Superior temporal gyrus (tissue), 1 donor: ENCODE results near the gene RAP1GAP2.

Experiments
- DNase-seq: peaks from one replicate; pipeline ENCODE4 v3.0.0-alpha.2; 2016; ENCODE audit errors: extremely low spot score

Gene RAP1GAP2

DNA sequence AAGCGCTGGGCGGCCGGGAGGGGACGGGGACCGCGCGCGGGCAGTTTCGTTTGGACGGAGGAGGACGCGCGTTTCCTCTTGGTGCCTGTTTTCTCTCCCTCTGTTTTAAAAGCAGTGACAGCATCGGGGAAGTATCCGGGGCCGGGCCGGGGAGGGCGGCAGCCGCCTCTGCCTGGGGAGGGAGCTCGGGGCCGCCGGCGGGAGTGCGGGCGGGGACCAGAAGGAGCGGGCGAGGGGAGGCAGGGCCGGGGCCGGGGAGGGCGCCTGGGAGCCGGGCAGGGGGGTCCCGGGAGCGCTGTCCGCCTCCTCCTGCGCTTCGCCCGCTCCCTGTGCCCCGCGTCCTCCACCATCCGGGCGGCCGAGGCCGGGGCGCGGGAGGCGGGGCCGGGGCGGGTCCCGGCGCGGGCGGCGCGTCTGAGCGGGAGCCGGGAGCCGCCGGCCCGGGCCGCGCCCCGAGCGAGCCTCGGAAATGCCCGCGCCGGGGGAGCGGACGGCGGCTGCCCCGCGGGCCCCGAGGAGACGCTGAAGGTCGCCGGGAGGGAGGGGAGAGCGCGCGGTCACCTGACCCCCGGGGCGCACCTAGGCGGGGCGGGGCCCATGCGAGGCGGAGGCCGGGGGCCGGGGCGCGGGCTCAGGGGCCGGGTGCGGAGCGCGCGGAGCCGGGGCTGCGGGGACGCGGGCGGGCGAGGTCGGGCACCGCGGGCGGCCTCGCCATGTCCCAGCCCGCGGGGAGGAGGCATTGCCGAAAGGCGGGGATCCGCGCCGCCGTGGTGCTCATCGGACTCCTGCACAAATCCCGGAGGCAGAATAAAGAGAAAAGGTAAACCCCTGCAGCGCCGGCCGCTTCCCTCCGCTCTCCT is 57.3 kb downstream of the RAP1GAP2 start:
- DNase-seq = no peak

- no peak for DNase-seq
Observed at GRCh38 chr17:2854143-2855055, 58.2 kb downstream of the RAP1GAP2 start.

GRCh38 chr17:2855063-2855600 is 58.9 kb downstream of the RAP1GAP2 start:
- DNase-seq = no peak

DNA sequence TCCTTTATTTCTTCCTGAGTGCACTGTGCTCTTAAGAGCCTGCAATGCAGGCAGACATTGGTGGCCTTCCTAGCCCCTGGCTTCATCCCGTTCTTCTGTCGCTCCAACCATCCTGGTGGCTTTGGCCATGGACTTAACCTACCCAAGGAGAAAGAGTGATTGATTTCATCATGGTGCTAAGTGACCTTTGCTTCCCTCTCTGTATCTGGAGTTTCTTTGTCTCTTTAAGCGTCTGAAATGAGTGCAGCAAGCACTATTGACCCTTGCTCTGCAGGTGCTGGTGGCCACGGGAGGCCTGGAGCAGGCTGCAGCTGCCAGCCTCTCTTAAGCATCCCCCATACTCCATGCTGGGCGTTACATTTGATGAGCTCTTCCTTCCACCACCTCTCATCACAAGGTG is 60.5 kb downstream of the RAP1GAP2 start:
- no peak for DNase-seq

- DNase-seq = no peak
Observed at GRCh38 chr17:2860045-2860444, 63.8 kb downstream of the RAP1GAP2 start.

DNA sequence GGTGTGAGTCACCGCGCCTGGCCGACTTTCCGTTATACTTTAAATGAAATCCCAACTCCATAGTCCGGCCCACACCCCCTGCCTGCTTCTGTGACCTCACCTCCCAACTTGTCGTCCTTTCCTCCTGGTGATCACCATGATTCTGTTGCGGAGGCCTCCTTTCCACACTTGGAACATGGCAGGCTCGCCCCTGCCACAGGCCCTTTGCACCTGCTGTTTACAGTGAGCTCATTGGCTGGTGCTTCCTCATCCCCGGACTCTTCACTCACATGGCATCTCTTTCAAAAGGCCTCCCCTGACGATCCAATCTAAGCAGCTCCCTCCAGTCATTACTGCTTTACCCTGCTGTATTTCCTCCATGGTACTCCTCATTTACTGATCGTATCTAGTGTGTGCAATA is 64.6 kb downstream of the RAP1GAP2 start:
- no peak for DNase-seq

DNA sequence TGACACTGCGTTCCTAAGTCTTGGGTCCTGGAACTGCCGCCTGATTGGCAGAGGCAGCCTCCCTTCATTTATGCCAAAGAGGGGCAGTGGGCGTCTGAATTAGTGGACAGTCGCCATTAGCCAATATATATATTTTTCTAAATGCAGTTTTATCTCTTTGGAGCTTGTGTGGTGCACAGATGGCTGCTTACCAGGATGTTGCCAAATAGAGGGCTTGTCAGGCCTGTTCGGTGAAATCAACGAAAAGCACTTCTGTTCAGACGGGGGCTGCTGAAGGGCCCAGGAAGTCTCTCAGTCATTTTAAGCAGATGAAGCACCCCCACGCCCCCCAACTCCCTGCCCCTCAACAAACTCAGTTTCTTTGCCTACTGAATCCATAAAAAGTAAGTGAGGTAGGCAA is 66.0 kb downstream of the RAP1GAP2 start:
- no peak for DNase-seq

- DNase-seq = no peak
Observed at GRCh38 chr17:2863204-2863603, 67.0 kb downstream of the RAP1GAP2 start.

GRCh38 chr17:2865228-2865627 is 69.0 kb downstream of the RAP1GAP2 start:
- DNase-seq = no peak

GRCh38 chr17:2867441-2868424 is 71.5 kb downstream of the RAP1GAP2 start:
- DNase-seq = no peak

DNA sequence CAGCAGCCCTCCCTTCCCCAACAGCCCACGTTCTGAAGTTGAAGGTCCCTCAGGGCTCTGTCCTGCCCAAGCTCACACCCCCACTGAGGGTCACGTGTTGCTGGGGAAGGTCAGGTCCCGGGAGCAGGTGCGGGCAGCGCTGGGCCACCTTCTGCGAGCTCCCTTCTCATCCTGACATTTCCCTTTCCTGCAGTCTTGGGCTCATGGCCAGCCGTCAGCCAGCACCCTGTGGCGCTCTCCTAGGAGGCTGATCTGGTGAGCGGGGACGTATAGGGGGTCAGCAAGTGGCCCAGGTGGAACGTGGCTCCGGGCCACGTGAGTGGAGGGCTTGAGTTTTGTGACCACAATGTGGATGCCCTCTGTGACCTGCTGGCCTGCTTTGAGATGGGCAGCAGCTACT is 73.4 kb downstream of the RAP1GAP2 start:
- no peak for DNase-seq

DNA sequence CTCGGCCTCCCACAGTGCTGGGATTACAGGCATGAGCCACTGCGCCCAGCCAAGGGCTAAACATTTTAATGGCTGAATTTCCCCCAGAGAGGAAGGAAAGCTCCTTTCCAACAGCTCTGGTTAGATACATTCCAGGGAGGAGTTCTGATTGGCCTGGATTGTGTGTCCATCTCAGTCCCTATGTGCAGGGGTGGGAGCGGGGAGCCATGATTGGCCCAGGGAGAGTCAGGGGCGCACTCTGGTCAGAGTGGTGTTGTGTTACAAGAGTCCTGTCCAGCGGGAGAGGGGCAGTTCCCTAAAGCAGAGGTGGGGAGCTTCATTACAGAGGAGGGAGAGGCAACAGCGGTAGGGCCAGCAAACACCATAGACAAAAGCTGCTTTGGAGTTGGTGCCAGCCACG is 75.0 kb downstream of the RAP1GAP2 start:
- no peak for DNase-seq

GRCh38 chr17:2871720-2872119 is 75.5 kb downstream of the RAP1GAP2 start:
- no peak for DNase-seq

- no peak for DNase-seq
Observed at GRCh38 chr17:2872282-2872681, 76.0 kb downstream of the RAP1GAP2 start.

- DNase-seq = no peak
Observed at GRCh38 chr17:2874189-2874686, 78.0 kb downstream of the RAP1GAP2 start.

GRCh38 chr17:2875608-2876007 is 79.4 kb downstream of the RAP1GAP2 start:
- DNase-seq = no peak

- no peak for DNase-seq
Observed at GRCh38 chr17:2876467-2876866, 80.2 kb downstream of the RAP1GAP2 start.

DNA sequence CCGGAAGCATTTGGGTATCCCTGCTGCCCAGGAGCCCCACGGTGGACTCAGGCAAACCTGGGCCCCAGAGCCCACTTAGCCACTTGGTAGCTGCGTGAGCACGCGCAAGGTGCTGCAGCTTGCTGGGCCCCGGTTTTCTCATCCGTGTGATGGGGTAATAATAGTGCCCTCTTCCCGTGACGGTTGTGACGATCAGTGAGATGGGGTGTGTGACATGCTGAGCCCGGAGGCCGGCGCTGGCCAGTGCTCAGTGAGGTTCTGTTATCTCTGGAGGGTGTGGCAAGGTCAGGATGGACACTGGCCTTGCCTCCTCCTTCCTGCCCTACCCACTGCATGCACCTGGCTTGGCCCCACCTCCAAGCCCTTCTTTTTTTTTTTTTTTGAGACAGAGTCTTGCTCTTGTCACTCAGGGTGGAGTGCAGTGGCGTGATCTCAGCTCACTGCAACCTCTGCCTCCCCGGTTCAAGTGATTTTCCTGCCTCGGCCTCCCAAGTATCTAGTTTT is 82.6 kb downstream of the RAP1GAP2 start:
- DNase-seq = no peak

DNA sequence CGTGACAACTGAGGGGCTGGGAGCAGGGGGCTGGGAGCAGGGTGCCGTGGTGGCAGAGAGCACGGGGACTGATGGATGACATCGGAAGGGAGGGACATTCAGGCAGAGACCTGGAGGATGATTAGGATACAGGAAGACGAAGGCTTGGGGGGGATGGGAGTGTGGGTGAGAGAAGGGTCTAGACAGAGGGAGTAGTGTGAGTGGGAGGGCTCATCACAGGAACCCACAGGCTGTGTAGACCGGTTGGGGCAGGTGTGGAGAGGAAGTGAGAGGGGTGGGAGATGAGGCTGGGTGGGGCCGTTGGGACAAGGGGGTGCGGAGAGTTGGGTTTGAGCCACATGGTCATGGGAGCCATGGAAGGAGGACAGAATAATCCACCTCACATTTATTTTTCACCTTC is 83.8 kb downstream of the RAP1GAP2 start:
- no peak for DNase-seq

DNA sequence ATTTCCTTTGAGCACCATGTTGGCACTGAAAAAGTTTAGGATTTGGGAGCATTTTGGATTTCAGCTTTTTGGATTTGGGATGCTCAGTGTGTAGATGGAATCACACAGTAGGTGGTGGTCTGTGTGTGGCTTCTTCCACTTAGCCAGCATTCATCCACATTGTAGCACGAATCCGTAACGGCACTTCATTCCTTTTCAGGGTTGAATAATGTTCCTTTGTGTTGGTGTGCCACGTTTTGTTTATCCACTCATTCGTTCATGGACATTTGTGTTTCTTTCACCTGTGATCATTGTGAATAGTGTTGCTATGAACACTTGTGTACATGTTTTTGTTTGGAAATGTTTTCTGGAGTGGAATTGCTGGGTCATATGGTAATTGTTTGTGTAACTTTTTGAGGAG is 85.1 kb downstream of the RAP1GAP2 start:
- no peak for DNase-seq
